Glomerular visceral epithelial cell (primary cell): Measurements from ENCODE around the gene KLRC3.
"Not testable (repeated sequence)": the region's sequence is repeated elsewhere in the genome, so short reads cannot be mapped to it uniquely, and the experiment has no call there.

Source experiments
- DNase-seq: peaks from one replicate; pipeline ENCODE4 v3.0.0-alpha.2; 2016; ENCODE audit errors: extremely low spot score

KLRC3 gene

DNA sequence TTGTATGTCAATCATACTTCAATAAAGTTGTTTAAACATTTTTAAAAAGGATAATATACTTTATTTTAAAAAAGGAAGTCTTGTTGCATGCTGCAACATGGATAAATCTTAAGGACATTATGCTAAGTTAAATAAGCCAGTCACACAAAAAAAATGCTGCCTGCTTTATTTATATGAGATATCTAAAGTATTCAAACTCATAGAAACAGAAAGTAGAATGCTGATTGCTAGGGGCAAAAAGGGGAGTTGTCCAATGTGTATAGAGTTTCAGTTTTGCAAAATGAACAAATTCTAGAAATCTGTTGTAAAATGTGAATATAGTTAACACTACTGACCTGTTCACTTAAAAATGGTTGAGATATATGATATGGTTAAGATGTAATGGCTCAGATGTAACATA, 19.6 kb downstream of the KLRC3 start:
- DNase-seq, result no peak

DNA sequence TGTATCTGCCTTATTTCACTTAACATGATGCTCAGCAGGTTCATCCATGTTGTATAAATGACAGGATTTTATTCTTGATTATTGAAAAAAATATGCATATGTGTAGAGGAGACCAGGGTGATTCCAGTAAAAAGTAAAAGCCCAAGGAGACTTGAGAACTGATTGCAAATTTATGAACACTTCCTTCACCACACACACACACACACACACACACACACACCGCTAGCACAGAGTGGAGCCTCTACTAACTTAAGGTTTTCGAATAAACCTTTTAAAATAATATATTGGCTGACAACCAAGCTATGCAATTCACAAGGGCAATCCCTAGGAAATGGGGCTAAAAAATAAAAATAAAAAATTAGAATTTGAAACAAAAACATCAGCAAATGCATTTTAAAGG, 22.2 kb downstream of the KLRC3 start:
- no peak for DNase-seq

- DNase-seq, result no peak
Measured at GRCh38 chr12:10397296-10397695, 23.1 kb downstream of the KLRC3 start.

- not testable (repeated sequence) for DNase-seq
Measured at GRCh38 chr12:10396176-10396575, 24.2 kb downstream of the KLRC3 start.

- peak; percentile 57 for DNase-seq
Measured at GRCh38 chr12:10395390-10395998, 24.9 kb downstream of the KLRC3 start.

GRCh38 chr12:10394531-10395152, 25.8 kb downstream of the KLRC3 start:
- not testable (repeated sequence) for DNase-seq

GRCh38 chr12:10393291-10393690, 27.1 kb downstream of the KLRC3 start:
- DNase-seq, result no peak

GRCh38 chr12:10392394-10392930, 27.9 kb downstream of the KLRC3 start:
- DNase-seq, result peak; percentile 85

DNA sequence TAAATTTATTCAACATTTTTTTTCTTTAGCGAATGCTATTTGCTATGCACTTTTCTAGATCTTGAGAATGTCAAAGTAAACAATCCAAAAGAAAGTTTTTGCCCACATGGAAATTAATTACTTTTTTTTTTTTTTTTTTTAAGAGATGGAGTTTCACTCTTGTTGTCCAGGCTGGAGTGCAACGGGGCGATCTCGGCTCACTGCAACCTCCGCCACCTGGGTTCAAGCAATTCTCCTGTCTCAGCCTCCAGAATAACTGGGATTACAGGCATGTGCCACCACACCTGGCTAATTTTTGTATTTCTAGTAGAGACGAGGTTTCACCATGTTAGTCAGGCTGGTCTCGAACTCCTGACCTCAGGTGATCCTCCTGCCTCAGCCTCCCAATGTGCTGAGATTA, 29.4 kb downstream of the KLRC3 start:
- not testable (repeated sequence) for DNase-seq

DNA sequence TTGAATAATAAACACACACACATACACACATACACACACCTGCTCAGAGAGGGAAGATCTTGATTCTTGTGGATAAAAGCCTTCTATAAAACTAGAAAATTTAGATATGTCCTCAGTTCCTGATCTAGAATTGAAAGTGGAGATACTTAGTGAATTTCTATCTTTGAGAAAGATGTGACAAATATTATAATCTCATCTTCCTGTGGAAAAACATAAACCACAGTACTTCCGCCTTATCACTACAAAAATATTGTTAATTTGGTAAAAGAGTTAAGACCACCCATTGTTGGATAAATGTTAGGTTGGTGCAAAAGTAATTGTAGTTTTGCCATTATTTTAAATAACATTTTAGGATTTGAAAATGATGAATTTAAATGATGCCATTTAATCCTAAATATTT, 30.5 kb downstream of the KLRC3 start, which contains the start of gene KLRK1:
TSS of gene KLRK1 (minus strand) at position 138 of the 400 bp plus-strand sequence. CDS start 1,231 bp downstream, outside the sequence.
- DNase-seq, result no peak

- DNase-seq, result no peak
Measured at GRCh38 chr12:10388624-10389413, 31.6 kb downstream of the KLRC3 start.

DNA sequence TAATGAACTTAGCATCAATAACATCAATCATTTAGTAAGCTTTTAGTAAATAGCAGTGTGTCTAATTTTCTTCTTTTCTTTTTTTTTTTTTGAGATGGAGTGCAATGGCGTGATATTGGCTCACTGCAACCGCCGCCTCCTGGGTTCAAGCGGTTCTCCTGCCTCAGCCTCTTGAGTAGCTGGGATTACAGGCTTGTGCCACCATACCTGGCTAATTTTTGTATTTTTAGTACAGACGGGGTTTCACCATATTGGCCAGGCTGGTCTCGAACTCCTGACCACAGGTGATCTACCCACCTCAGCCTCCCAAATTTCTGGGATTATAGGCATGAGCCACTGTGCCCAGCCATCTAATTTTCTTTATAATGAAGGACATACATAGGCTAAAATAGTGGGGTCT, 32.9 kb downstream of the KLRC3 start:
- not testable (repeated sequence) for DNase-seq

DNA sequence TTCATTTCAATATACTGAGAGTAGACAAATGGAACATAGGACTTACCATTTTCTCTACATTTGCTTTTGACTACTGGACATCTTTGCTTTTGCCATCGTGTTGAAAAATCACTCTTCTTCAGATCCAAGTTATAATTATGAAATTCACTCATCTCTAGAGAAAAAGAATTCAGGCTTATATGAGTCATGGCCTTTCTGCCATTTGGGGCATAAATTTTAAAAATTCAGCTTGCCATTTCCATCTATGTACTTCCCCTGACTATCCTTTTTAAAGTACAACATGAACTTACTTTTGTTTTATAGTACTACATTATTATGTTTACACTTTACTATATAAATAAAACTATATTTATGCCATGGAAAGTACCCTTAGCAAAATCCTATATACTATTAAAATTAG, 33.5 kb downstream of the KLRC3 start:
- no peak for DNase-seq

GRCh38 chr12:10385166-10385613, 35.2 kb downstream of the KLRC3 start:
- DNase-seq, result peak; percentile 88

- no peak for DNase-seq
Measured at GRCh38 chr12:10384191-10384590, 36.2 kb downstream of the KLRC3 start.

DNA sequence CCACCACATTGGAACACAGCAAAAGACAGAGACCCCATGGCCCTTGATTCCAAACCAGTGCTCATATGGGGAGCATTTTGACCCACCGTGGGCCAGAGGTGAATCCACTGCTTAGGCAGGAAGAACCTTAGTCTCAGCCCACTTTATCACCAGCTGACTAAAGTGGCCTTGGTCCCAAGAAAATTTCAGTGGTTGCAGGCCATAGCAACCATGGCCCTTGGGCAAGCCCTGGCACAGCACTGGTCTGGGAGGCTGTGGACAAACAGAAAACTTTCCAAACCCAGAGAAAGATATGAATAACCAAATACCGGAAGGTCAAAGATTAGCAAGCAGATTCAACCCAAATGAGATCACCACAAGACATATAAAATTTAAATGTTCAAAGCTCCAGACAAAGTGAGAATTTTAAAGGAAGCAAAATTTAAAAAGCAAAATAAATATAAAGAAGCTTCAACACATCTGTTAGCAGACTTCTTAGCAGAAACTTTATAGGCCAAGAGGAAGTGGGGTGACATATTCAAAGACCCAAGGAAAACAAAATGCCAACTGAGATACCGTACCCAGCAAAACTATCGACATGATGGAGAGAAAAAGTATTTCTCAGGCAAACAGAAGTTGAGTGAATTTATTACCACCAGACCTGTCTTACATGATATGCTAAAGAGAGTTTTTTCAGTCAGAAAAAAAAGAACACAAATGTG, 38.3 kb downstream of the KLRC3 start:
- DNase-seq, result no peak

- not testable (repeated sequence) for DNase-seq
Measured at GRCh38 chr12:10378737-10379136, 41.7 kb downstream of the KLRC3 start.

DNA sequence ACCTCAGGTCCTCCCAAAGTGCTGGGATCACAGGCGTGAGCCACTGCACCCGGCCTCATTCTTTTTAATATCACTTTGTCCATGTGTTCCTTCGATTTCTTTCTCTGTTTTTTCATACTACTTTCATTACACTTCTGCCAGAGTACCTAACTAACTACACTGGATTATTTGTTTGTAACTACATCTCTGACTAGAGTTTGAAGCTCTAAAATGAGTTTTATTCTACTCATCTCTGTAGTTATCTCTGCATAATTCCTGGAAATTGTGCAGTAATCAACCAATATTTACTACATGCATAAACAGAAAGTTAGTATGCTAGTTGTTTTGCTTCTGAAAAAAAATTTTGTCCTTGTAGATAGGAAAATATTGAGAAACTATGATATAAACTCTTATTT, 45.8 kb downstream of the KLRC3 start:
- DNase-seq, result no peak

- DNase-seq, result no peak
Measured at GRCh38 chr12:10372559-10372958, 47.8 kb downstream of the KLRC3 start.

GRCh38 chr12:10371893-10372535, 48.4 kb downstream of the KLRC3 start:
- not testable (repeated sequence) for DNase-seq
